ENCODE measurements around the gene ERAL1.
A peak's percentile ranks its signal among the peaks of the same experiment; 100 is the strongest.

The ERAL1 gene

DNA sequence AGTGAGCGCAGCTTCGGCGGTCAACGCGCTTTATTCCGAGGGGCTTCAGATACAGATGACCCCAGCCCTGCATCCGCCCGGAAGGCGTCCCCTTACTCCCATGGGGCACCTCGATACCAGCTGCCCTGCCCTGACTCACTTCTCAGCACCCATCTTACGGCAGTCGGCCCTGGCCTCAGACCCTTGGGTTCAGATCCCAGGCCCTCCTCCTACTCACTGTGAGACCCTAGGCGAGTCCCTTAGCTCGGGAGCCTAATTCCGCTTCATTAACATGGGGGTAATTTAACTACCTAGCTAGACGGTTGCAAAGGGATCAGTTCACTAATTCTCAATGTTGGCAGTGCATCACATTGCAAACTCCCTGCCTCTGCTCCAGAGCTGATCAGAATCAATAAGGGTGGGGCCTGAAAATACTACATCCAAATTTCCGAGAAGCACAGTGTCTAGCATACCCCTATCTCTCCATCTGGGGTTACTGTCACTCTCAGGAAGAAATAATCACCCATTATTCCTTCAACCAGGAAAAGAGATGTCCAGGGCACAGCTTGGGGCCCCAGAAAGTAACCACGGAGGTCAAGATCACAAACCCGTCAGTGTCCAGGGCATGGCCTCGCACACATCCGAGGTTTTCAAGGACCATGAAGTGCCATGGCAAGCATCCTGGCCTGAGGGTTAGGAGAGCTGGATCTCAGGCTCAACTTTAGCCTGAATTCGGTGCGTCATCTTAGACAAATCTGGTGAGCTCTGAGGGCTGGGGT, 43.1 kb downstream of the ERAL1 start:
- Histone ChIP-seq H3K4me1 (no peaks in the 10 kb centered on the region; the same call in 1 of the 2 replicates), H3K36me3 (no peaks in the 10 kb centered on the region), H3K27me3 (no peaks in the 10 kb centered on the region), H3K9me3 (no peaks in the 10 kb centered on the region), H3K4me3 (ENCODE audit: low read depth, low read length) (peak overlapping the region; percentile 77)
- no peak for TF ChIP-seq CTCF (IDR thresholded peaks at IDR 0.05; ENCODE audit: low read depth, low read length)
- DNase-seq = no peak

DNA sequence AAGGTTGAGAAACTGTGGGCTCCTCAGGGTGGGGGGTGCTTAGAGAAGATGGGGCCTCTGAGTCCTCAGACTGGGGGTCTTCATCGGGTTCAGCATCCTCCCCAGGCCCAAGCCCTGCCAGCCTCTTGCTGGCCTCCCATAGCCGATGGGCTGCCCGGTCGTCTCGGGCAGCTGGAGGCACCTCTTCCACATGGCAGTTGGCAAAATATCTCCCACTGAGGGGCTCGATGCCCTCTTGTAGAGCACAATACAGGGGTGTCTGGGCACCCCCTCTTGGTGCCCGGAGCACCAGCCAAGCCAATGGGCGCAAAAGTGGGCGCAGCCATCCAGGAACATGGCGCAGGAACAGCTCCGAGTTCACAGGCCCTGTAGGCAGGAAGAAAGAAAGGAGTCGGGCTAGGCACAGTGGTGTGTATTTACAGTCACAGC, 43.7 kb downstream of the ERAL1 start:
- Histone ChIP-seq H3K4me3 (ENCODE audit: low read depth, low read length) (no peak overlapping the region), H3K4me1 (no peaks in the 10 kb centered on the region; the same call in 1 of the 2 replicates)
- DNase-seq = no peak

DNA sequence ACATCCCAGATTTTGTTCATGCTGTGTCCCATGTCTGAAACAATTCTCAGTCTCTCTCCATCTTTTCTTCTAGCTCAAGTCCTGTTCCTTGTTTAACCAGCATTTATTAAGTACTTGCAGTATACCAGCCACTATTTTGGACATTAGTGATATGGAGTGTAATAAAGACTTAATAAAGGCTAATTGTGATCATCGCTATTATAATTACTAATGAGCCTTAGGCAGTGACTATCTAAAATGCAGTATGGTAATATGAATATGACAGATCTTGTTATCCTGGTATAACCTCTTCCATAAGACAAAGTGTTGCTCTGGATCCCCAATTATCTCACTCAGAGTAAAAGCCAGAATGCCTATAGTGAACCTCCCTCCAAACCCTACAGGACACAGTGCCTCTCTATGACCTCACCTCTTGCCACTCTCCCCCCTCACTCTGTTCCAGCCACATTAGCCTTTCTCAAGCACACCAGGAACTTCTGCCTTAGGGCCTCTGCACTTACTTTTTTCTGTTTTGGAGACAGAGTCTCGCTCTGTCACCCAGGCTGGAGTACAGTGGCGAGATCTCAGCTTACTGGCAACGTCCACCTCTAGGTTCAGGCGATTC, 44.5 kb downstream of the ERAL1 start:
- Histone ChIP-seq H3K9me3 (no peaks in the 10 kb centered on the region), H3K36me3 (no peaks in the 10 kb centered on the region), H3K4me1 (no peaks in the 10 kb centered on the region; the same call in 1 of the 2 replicates), H3K4me3 (ENCODE audit: low read depth, low read length) (no peak overlapping the region), H3K27me3 (no peaks in the 10 kb centered on the region)
- DNase-seq = no peak
- no peak for TF ChIP-seq CTCF (IDR thresholded peaks at IDR 0.05; ENCODE audit: low read depth, low read length)

More for the DNA sequence above, 43.7 kb downstream of the ERAL1 start:
- no peaks in the 10 kb centered on the region for H3K9me3 ChIP-seq
- H3K27me3 ChIP-seq = no peaks in the 10 kb centered on the region
- H3K36me3 ChIP-seq = no peaks in the 10 kb centered on the region
- TF ChIP-seq CTCF (IDR thresholded peaks at IDR 0.05; ENCODE audit: low read depth, low read length) = no peak

DNA sequence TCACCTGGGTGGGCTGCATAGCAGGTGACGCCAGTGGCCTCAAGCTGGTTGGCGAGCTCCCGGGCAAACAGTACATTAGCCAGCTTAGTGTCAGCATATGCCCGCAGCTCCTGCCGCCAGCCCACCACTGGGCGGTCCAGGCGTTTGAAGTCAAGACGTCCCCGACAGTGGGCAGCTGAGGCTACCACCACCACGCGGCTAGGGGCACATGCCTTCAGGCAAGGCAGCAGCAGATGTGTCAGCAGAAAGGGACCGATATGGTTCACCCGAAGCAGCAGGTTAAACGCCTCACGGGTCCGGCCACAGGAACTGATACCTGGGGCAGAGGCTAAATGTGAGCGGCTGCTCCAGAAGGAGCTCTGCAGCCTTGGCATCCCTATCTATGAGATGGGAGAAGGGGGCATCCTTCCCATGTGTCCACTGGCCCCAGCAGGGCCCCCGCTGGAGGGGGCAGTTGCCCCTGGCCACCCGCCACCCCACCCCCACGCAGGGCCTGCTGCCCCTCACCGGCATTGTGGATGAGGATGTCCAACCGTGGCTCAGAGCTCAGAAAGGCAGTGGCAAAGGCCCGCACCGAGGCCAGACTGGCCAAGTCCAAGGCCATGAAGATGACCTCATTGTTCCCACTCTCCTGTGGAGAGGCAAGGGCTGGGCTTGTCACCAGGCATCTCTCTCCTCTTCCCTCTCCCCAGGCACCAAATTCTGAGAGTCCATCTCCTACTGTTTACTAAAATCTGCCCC, 46.3 kb downstream of the ERAL1 start:
- TF ChIP-seq CTCF (IDR thresholded peaks at IDR 0.05; ENCODE audit: low read depth, low read length) = no peak
- no peaks in the 10 kb centered on the region; the same call in 1 of the 2 replicates for H3K4me1 ChIP-seq
- H3K36me3 ChIP-seq = no peaks in the 10 kb centered on the region; the same call in 1 of the 2 replicates
- no peak overlapping the region for H3K4me3 ChIP-seq (ENCODE audit: low read depth, low read length)
- no peak for DNase-seq
- H3K27me3 ChIP-seq = no peaks in the 10 kb centered on the region
- H3K9me3 ChIP-seq = no peaks in the 10 kb centered on the region

DNA sequence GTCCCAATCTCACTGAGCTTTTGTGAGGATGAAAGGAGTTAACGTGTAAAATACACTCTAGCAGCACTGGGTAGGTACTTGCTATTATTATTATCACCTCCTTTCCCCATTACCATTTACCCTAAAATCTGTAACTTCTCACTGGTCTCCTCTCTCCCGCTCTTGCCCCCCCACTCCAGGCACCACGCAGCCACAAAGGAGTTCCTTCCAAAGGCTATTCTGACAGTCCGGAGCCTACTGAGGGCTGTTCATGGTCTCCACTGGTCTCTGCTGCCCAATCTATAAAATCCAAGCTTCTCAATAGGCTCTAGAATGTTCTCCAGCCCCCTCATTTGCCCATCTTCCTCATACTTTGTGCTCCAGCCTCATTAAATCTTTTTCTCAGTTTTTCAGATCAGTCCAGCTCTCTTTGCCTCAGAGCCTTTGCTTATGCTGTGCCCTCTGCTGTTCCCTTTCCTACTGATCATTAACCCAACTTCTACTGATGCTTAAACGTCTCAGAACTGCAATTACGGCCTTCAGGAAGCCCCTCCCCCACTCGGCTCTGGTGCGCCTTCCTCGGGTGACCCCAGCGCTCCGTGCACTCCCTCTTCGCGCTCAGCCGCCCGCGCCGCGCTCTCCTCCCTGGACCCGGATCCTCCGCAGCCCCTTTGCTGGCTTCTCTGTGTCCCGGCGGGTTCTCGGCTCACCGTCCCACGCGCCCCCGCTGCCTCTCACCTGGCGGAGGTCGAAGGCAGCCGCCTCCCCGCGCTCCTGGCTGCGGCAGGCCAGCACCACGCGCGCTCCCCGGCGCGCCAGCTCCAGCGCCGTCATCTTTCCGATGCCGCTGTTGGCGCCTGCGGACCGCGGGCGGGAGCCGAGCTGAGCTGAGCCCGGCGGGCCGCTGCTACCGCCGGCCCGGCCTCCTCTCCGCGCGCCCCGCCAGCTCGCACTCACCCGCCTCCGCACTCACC, 47.3 kb downstream of the ERAL1 start:
- peak; percentile 38 for DNase-seq
- Histone ChIP-seq H3K36me3 (peaks cover 4% of the 10 kb centered on the region; the same call in 1 of the 2 replicates), H3K27me3 (no peaks in the 10 kb centered on the region), H3K4me1 (no peaks in the 10 kb centered on the region), H3K9me3 (no peaks in the 10 kb centered on the region), H3K4me3 (ENCODE audit: low read depth, low read length) (peak overlapping the region; percentile 66)
- no peak for TF ChIP-seq CTCF (IDR thresholded peaks at IDR 0.05; ENCODE audit: low read depth, low read length)

Measured in BE2C (cell line).